Kidney (tissue), 14 donors: ENCODE results near the gene ROR2. TPM values are rescaled to one million over a fixed set of nuclear protein-coding genes. Genes with fewer than 3 reads are reported as not detected.

Source experiments
- DNase-seq, 5 donors: peaks; one replicate each; pipeline ENCODE4 v3.0.0-alpha.2; 2013 to 2020
- FAIRE-seq: peaks from 2 replicates; lab custom pipeline; 2012; peaks lifted over from hg19 to GRCh38; lab: Jason Lieb, UNC
- H3K27ac ChIP-seq, 2 donors: one replicate each; pipeline ENCODE4 v1.7.0; 2013; ENCODE audit warnings: low read depth in 2 of 2, low read length in 2 of 2, inconsistent platforms in 1 of 2
- H3K27me3 ChIP-seq: one replicate; pipeline ENCODE4 v1.7.1; 2013; ENCODE audit warnings: low read length, inconsistent platforms; ENCODE audit not compliant: control insufficient read depth, insufficient read depth
- H3K36me3 ChIP-seq, 3 donors: one replicate each; pipeline versions ENCODE4 v1.7.0 to v1.7.1; 2013; ENCODE audit warnings: low read length in 3 of 3, control low read depth in 1 of 3, inconsistent platforms in 1 of 3; ENCODE audit not compliant: insufficient read depth in 3 of 3, control insufficient read depth in 2 of 3
- H3K4me1 ChIP-seq, 3 donors: one replicate each; pipeline versions ENCODE4 v1.7.0 to v1.7.1; 2013; ENCODE audit warnings: low read length in 3 of 3, inconsistent platforms in 1 of 3, low read depth in 1 of 3; ENCODE audit not compliant: control insufficient read depth in 2 of 3, insufficient read depth in 2 of 3
- H3K4me3 ChIP-seq, 3 donors: one replicate each; pipeline versions ENCODE4 v1.7.0 to v1.8.1; 2013; ENCODE audit warnings: low read length in 3 of 3, control low read depth in 1 of 3, inconsistent platforms in 1 of 3
- H3K9ac ChIP-seq, 3 donors: one replicate each; pipeline versions ENCODE4 v1.7.0 to v1.7.1; 2013; ENCODE audit warnings: low read length in 3 of 3, control low read depth in 1 of 3, inconsistent platforms in 1 of 3
- H3K9me3 ChIP-seq, 3 donors: one replicate each; pipeline versions ENCODE4 v1.7.0 to v1.7.1; 2013; ENCODE audit warnings: low read length in 3 of 3, control low read depth in 1 of 3, inconsistent platforms in 1 of 3; ENCODE audit not compliant: control insufficient read depth in 2 of 3, insufficient read depth in 1 of 3
- intact Hi-C: fragments of 100-400 bp; cut with DNase I; formaldehyde crosslinking; loops from one replicate; pipeline ENCODE4 v1.11.1; 2022
- polyA plus RNA-seq: library from polyadenylated mRNA; stranded (reverse); fragments of 350-450 nt; fragmentation: Illumina TruSeq; extraction: RNeasy Lipid Tissue Mini Kit (QIAGEN cat#74804); gene quantifications from one replicate; pipeline ENCODE4 v1.2.3, GENCODE V29; 2014; ENCODE audit warnings: low read depth, low replicate concordance; ENCODE audit not compliant: insufficient read depth
- total RNA-seq: library from RNA; stranded (reverse); fragmentation: NEBNext Ultra II Directional; extraction: Animal tissue kit (Norgen Biotek cat#: 25700); gene quantifications from one replicate; pipeline ENCODE4 v1.2.1, GENCODE V29; 2021
- TF ChIP-seq, protein P1 (sequence below): IDR thresholded peaks from 3 replicates; pipeline ENCODE4 v1.5.1; 2012; ENCODE audit warnings: mild to moderate bottlenecking, moderate library complexity, borderline replicate concordance; ENCODE audit not compliant: insufficient read depth; ENCODE audit errors: extremely low read depth
- donor health status: control.
- donor health status: control.
- donor health status: control.
- donor health status: control.
- donor health status: control.
- donor health status: DM: yes; HTN: yes; CAD: no.
- donor health status: Normal renal cell carcinoma (clear cell type).

The ROR2 gene
- total and polyA plus RNA-seq, 2 donors from 2014 or later: 1.5 to 5.7 TPM

DNA sequence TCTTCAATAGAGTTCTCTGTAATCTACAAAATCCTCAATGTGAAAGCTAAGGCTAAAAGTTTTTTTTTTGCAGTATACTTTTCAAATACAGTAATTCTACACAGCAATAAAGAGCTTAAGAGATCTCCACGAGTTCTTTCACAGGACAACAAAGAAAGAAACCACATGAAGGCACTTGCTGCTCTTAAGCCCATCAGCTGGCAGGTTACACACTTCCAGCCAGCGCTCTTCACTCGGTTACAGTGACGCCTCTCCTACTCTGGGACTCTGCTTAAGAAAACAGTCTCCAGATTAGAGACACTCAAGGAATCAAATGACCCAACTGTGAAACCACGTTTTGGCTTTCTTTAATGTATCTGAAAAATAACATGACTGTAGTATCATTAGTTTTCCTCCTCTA, 85.0 kb downstream of the ROR2 start:
- Histone ChIP-seq H3K4me3 (no peak overlapping the region), H3K27ac (no peak overlapping the region), H3K4me1 (no peaks in the 10 kb centered on the region), H3K9ac (no peak overlapping the region), H3K9me3 (no peaks in the 10 kb centered on the region), H3K27me3 (no peaks in the 10 kb centered on the region), H3K36me3 (no peaks in the 10 kb centered on the region)
- TF ChIP-seq, protein P1, sequence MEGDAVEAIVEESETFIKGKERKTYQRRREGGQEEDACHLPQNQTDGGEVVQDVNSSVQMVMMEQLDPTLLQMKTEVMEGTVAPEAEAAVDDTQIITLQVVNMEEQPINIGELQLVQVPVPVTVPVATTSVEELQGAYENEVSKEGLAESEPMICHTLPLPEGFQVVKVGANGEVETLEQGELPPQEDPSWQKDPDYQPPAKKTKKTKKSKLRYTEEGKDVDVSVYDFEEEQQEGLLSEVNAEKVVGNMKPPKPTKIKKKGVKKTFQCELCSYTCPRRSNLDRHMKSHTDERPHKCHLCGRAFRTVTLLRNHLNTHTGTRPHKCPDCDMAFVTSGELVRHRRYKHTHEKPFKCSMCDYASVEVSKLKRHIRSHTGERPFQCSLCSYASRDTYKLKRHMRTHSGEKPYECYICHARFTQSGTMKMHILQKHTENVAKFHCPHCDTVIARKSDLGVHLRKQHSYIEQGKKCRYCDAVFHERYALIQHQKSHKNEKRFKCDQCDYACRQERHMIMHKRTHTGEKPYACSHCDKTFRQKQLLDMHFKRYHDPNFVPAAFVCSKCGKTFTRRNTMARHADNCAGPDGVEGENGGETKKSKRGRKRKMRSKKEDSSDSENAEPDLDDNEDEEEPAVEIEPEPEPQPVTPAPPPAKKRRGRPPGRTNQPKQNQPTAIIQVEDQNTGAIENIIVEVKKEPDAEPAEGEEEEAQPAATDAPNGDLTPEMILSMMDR: no peak
- FAIRE-seq (no peak), DNase-seq (peak in 2 of 5 donors; percentile 58 to 63)
- intact Hi-C loops: no loop called here

DNA sequence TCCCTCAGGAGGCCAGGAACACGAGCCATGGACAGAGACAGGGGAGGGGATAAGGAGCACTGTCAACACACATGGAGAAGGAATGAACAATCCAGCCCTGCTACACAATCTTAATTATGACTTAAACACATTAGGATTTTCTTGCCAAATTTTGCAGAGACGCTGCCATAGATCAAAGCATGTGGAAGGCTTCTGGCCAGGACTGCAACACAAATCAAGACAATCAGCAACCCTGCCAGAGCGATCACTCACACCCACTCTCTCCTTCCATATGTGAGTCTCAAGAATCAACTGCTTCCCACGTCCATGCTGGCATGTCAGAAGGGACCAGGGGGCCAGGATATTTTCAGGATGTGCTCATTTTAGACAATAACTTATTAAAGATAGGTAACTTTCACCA, 85.6 kb downstream of the ROR2 start:
- FAIRE-seq (no peak), DNase-seq (peak in 1 of 5 donors; percentile 48)
- H3K9ac ChIP-seq: no peak overlapping the region
- intact Hi-C loops: no loop called here
- no peak overlapping the region for H3K27ac ChIP-seq
- TF ChIP-seq, protein P1: no peak
- no peaks in the 10 kb centered on the region for H3K36me3 ChIP-seq
- no peaks in the 10 kb centered on the region for H3K9me3 ChIP-seq
- H3K4me3 ChIP-seq: no peak overlapping the region
- H3K4me1 ChIP-seq: no peaks in the 10 kb centered on the region
- no peaks in the 10 kb centered on the region for H3K27me3 ChIP-seq

DNA sequence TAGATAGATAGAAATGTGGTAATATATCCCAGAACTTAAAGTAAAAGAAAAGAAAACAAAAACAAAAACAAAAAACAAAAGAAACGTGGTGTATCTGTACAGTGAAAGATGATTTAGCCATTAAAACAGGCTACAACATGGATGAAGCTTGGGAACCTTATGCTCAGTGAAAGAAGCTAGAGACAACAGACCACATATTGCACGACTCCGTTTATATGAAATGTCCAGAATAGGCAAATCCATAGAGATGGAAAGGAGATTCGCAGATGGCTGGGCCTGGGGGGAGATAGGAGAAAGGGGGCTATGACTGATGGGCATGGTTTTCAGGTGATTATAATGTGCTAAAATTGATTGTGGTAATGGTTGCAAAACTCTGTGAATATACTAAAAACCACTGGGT, 86.6 kb downstream of the ROR2 start:
- H3K9ac ChIP-seq: no peak overlapping the region
- H3K4me1 ChIP-seq: no peaks in the 10 kb centered on the region
- H3K9me3 ChIP-seq: no peaks in the 10 kb centered on the region
- DNase-seq (no peak), FAIRE-seq (no peak)
- no peaks in the 10 kb centered on the region for H3K36me3 ChIP-seq
- no peaks in the 10 kb centered on the region for H3K27me3 ChIP-seq
- no peak overlapping the region for H3K27ac ChIP-seq
- TF ChIP-seq, protein P1: no peak
- intact Hi-C loops: no loop called here
- no peak overlapping the region for H3K4me3 ChIP-seq
